Hematopoietic multipotent progenitor cell treated with erythropoietin and hydrocortisone succinate and interleukin-3 and kit ligand, for 15 days (in vitro differentiated cells): ENCODE data around the gene TMEM198.

Source experiments
- DNase-seq: peaks from one replicate; pipeline ENCODE4 v3.0.0-alpha.2; 2015; ENCODE audit warnings: low spot score

The TMEM198 gene

GRCh38 chr2:219562049-219563020 is 18.5 kb downstream of the TMEM198 start:
- no peak for DNase-seq

GRCh38 chr2:219563271-219563928 is 19.6 kb downstream of the TMEM198 start:
- DNase-seq, result no peak

GRCh38 chr2:219565130-219566080 is 21.6 kb downstream of the TMEM198 start:
- no peak for DNase-seq

- no peak for DNase-seq
These were observed 22.8 kb downstream of the TMEM198 start for GRCh38 chr2:219566640-219567039.

- no peak for DNase-seq
These were observed 23.3 kb downstream of the TMEM198 start for GRCh38 chr2:219567131-219567530.

DNA sequence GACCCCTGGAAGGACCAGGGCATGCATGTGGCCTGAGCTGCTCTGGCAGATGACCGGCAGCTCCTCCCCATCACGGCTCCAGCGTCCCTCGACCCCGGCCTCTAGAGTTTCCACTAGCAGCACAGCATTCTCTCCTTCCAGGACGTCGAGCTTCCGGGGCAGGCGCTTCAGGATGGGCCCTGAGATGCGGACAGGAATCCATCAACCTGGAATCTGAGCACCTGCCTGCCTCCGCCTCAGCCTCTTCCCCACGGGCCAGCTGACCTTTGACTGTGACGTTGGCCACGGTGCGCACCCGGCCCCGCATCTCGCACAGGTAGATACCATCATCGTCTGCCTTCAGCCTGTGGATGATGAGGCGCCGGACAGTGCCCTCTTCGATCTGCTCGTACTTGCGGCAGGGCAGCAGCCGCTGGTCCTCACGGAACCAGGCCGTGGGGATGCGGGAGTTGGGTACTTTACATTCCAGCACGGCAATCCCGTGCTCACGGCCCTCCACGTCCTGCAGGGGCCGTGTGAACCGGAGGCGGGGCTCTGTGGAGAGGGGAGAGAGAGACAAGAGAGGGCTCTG is 24.0 kb downstream of the TMEM198 start:
- no peak for DNase-seq

DNA sequence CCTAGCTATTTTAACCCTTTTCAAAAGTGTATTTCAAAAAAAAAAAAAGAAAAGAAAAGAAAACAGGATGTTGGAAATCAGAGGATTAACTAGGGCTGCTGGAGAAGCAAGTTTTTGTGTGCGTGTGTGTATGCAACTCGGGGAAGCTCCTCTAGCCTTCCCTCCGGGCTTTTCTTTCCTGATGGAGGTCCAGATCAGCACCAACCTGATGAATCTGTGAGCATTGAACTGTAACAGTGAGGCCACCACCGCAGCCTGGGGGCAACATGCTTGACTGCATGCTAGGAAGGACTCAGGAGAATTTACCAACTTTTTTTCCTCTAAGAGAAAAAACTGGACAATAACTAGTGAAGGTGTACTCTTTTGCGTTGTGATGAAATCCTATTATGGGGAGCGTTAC is 25.2 kb downstream of the TMEM198 start:
- no peak for DNase-seq

DNA sequence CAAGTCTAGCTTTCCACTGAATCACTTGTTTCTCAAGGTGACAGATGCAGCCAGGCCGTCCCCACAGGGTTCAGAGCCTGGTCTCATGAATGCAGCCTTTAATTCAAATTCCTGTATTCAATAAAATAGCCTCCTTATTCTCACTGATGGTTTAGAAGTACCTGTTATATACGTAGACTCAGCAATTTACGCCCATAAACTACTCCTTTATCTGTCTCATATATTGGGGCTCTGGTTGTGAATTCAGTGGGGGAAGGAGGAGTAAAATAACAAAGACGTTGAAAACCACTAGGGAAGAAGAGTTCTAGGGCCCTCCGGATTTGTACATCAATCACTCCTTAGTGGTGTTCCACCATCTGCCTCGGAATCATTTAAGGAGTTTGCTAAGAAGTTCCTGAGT is 25.8 kb downstream of the TMEM198 start:
- no peak for DNase-seq

- no peak for DNase-seq
These were observed 26.5 kb downstream of the TMEM198 start for GRCh38 chr2:219570194-219570923.

GRCh38 chr2:219570924-219571310 is 27.1 kb downstream of the TMEM198 start:
- DNase-seq, result no peak

- DNase-seq, result no peak
These were observed 27.7 kb downstream of the TMEM198 start, which contains the start of gene OBSL1 for GRCh38 chr2:219571311-219572236. Gene OBSL1 (minus strand): TSS chr2:219571539. CDS start chr2:219571232, 307 bp downstream.

DNA sequence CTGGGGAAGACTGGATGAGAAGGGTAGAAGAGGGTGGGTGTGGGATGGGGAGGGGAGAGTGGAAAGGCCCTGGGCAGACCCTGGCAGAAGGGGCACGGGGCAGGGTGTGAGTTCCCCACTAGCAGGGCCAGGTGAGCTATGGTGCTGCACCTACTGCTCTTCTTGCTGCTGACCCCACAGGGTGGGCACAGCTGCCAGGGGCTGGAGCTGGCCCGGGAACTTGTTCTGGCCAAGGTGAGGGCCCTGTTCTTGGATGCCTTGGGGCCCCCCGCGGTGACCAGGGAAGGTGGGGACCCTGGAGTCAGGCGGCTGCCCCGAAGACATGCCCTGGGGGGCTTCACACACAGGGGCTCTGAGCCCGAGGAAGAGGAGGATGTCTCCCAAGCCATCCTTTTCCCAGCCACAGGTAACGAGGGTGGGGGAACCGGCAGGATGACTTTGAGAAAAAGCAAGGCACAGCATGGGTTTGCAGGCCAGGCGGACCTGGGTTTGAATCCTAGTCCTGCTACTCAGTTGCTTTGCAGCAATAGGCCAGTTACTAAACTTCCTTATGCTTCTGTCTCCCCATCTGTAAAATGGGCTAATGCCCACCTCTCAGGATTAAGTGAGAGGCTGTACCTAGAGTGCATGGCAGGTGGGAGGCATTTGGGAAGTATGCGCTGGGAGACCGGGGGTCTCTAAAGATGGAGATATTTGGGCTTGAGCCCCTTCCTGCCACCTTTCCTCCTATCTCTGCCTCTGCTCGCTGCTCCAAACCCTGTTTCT is 28.6 kb downstream of the TMEM198 start, which contains the start of gene INHA:
INHA (plus strand) TSS at position 74 of the 765 bp plus-strand sequence; CDS start at position 139, 65 bp downstream.
- DNase-seq, result no peak

DNA sequence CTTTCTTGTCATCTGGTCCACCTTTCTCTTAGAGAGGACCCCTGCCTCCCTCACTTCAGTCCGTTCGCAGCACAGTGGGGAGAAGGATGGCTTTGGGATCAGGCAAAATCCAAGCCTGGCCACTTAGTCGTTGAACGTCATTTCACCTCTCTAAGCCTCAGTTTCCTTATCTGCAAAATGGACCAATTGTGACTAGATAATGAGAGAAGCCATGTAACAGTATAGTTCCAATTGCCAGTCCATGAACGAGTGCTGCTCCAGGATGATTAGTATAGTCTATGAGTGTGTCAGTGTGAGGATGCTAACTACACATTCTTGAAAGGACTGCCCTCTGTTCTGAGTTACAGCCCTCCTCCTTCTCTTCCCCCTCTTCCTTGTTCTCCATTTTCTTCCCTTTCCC is 29.3 kb downstream of the TMEM198 start:
- no peak for DNase-seq

DNA sequence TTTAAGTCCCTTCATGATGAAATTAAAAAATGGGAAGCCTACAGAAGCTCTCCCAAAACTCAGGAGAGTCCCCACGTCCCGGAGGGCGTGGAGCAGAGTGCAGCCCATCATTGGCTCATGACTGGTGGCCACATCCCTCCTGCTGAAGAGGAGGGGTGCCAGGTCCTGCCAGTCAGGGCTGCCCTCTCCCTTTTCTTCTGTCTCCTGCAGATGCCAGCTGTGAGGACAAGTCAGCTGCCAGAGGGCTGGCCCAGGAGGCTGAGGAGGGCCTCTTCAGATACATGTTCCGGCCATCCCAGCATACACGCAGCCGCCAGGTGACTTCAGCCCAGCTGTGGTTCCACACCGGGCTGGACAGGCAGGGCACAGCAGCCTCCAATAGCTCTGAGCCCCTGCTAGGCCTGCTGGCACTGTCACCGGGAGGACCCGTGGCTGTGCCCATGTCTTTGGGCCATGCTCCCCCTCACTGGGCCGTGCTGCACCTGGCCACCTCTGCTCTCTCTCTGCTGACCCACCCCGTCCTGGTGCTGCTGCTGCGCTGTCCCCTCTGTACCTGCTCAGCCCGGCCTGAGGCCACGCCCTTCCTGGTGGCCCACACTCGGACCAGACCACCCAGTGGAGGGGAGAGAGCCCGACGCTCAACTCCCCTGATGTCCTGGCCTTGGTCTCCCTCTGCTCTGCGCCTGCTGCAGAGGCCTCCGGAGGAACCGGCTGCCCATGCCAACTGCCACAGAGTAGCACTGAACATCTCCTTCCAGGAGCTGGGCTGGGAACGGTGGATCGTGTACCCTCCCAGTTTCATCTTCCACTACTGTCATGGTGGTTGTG is 30.9 kb downstream of the TMEM198 start:
- DNase-seq, result no peak

DNA sequence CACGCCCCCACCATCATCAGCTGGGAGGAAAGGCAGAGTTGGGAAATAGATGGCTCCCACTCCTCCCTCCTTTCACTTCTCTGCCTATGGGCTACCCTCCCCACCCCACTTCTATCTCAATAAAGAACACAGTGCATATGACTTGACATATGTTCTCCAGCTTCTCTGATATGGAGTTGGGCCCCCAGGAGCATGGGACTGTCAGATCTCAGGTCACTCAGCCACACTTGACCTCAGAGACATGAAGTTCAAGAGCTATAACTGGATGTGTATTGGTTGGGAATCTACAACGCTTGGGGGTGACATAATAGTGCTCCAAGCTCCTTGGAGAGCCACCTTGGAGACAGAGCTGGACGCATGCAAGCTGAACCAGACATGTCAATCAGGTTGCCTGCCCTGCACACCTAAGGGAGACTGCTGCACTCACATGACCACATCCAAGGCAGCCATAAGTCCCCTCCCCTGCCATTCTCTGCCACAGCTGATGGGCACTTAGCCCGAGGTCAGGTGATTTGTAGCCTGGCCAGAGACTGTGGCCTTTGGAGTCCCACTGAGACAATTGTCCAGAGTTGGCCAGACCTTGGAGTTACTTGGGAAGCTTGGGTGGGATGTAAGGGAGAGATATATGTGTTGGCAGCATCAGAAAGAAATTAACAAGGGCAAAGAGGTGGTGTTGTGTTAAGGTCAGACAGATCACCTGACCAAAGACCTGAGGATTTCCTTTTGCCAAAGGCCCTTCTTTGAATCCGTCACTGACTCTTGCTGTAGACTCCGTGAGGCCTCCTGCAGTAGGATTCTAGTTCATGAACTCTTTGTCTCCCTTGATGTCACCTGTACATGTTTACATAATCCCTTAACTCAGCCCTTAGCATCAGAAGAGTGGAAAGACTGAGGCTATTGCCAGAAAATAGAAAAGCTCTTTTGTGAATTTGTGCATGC is 32.0 kb downstream of the TMEM198 start:
- no peak for DNase-seq

- DNase-seq, result no peak
These were observed 32.9 kb downstream of the TMEM198 start for GRCh38 chr2:219576505-219577388.
